CD4-positive, alpha-beta T cell treated with Interleukin-15 for 4 hours (primary cell): ENCODE data around the gene PGLYRP2.

Source experiments
- DNase-seq: peaks from one replicate; pipeline ENCODE4 v3.0.0-alpha.2; 2020; ENCODE audit warnings: low spot score

PGLYRP2 gene

DNA sequence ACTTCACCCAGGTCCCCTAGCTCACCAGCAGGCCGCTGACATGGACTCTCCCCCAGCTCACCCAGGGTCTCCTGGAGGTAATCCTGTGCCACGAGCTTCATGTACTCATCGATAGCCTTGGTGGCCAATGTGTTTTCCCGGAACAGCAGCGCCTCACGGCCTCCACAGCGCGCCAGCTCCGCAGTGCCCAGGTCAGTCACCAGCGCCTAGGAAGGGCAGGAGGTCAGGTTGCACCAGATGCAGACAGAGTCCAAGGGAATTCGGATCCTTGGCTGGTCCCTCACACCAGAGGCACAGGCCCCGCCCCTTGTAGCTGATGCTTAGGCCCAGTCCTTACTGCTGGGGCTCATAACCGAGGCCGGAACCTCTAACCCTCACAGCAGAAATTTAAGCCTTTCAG is 22.9 kb downstream of the PGLYRP2 start:
- no peak for DNase-seq

DNA sequence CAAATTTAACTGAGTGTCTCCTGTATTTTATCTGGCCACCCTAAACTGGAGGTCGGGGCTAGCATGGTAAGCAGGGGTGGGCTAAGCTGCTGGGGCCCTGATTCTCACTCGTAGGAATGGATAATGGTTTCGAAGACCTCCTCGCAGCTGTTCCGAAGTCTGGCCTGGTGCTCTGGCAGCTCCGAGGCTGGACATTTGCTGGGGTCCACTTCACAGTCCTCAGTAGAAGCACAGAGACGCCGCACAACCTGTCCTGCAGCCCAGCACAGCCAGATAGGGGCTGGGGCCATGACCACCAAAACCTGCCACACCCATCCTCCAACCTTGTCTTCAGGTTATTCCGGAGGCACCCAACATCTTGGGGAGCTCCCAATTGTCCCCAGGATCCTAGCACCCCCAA is 23.3 kb downstream of the PGLYRP2 start:
- DNase-seq: no peak

DNA sequence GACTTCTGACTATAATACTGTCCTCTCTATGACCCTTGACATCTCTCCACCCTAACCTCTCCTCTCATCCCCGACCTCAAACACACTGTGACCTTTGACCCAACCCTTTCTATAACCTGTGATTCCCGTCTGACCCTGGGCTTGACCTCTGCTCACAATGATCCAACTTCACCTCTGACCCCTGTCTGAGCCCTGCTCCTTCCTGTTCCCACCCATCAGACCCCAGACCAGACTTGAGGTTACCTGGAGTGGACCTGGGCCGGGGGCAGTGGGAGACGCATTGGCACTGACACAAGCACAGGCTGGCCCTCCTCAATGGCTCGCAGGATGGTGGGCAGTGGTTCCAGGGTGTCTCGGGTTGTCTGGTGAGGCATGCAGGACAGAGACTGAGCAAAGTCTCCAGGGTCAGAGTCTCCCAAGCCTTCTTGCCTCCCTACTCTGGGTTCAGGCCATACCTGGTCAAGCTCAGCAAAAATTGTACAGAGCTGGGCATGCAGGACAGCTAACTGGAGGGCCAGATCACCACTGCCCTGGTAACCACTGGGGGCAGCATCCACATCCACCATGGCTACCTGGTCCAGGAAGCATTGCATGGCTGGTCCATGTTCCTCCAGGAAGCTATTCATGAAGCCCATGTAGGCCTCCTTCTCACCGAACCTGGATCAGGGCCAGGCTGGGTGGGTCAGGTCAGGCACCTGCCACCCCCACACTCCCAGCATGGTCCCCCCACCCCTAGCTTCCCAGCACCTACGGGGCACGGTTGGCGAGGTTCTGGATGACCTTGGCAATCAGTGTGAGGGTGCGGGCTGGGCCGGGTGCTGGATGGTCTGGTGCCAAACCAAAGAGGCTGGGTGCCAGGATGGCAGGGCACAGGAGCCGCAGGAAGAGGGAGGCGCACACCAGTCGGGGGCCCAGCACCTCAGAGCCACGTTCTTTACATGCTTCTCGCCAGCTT is 25.1 kb downstream of the PGLYRP2 start:
- DNase-seq: no peak

DNA sequence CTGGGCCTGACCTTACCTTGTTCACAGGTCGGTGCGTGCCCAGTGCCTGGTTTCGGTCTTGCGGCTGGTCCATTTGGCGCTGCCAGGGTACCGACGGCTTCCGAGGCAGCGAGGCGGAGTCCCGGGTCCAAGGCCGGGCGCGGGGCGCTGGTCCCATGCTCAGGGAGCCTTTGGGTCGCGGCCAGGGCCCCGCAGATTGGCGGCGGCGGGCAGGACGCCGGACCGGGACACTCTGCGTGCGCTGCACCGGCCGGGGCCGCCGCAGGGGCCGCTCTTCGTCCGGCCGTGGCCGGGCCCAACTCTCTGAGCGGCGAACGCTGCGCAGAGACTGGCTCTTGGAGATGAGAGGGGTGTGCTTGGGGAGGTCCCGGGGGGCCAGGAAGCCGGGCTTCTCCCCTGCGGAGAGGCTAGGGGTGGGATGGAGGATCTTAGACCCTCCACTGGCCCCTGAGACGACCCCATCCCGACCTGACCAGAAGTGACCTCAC is 26.2 kb downstream of the PGLYRP2 start:
- DNase-seq: no peak

DNA sequence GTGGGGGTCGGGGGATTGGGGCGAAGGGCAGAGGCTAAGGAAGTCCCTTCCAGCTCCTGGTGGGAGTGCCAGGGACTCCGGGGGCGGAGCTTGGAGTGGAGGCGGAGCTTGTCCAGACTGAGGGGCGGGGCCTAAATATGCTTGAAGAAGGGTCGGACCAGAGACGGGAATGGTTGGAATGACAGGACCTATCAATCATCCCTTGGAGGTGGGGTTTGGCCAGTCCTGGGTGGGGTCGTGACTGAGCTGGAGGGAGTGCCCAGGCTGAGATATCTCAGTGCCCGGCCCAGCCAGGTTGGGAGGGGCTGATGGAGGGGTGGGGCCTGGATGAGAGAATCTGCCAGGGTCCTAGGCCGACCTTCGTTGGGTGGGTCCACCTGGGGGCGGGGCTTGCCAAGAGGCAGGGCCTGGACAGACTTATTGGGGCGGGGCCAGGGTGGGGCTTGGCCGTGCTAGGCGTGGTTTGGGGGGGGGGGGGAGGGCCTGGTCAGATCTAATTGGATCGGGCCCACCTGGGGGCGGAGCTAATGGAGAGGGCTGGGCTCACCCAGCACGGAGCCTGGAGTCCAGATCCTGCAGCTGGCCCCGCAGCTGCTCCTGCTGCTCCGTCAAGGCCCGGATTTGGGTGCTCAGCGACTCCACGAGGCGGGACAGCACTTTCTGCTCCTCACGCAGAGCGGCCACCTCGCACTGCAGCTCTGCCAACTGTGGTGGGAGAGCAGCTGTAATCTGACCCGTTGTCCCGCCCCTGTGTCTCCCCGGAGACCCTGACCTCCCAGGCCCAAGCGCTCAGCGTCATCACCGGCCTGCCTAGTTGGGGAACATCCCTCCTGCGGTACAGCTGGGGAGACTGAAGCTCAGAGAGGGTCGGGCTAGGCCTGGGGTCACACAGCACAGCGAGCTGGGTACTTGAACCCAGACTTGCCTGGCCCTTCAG is 26.9 kb downstream of the PGLYRP2 start:
- no peak for DNase-seq

DNA sequence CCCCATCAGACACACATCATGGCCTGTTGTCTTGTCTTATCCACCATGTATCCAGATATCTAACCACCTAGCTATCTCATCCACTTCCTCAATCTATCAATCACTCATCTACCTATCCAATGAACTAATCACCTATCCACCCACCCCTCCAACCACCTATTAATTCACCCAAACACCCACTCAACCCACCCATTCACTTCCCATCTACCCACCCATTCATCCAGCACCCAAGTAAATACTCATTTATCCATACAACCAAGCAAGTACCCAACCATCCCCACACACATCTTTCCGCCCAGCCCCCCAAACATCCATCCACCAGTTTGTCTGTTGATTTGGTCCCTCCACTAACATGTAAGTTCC is 28.8 kb downstream of the PGLYRP2 start:
- DNase-seq: no peak

DNA sequence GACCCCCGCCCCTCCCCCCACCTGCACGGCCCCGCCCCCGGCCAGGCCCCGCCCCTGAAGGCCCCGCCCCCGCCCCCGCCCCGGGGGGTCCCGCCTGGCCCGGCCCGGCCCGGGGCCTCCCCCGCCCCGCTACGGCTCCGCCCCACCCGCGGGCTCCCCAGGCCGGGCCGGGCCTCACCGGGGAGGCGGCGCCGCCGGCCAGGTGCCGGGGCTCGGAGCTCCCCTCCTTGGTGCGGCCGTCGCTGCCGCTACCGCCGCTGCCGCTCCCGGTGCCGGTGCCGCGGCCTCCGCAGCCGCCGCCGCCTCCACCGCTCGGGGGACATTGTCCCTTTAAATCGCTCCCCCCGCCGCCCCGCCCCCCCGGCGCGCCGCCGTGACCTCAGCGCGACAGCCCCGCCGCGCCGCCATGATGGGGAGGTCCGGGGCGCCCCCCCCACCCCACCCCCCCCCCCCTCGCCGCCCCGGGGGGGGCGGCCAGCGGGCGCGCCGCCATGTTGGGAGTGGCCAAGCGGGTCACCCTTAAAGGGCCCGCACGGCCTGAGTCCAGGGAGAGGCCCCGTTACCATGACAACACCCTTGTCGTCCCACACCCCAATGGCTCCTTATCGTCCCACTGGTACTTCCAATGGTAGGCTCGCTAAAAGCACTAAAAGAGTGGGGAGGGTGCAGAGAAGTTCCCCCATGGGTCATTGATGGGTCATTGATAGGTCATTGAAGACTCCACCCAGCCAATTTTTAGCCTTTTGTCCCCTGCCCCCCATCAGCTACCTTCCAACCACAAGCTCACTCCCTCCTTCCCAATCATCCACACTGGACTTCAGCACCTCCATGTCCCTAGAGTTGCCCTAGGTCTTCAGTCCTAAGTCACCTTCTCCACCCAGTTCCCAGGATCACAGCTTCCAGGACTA is 29.4 kb downstream of the PGLYRP2 start, which contains the start of gene WIZ:
Gene WIZ (minus strand): TSS at position 337 of the 908 bp plus-strand sequence. CDS start 1,649 bp downstream, outside the sequence.
- DNase-seq: peak; percentile 82

DNA sequence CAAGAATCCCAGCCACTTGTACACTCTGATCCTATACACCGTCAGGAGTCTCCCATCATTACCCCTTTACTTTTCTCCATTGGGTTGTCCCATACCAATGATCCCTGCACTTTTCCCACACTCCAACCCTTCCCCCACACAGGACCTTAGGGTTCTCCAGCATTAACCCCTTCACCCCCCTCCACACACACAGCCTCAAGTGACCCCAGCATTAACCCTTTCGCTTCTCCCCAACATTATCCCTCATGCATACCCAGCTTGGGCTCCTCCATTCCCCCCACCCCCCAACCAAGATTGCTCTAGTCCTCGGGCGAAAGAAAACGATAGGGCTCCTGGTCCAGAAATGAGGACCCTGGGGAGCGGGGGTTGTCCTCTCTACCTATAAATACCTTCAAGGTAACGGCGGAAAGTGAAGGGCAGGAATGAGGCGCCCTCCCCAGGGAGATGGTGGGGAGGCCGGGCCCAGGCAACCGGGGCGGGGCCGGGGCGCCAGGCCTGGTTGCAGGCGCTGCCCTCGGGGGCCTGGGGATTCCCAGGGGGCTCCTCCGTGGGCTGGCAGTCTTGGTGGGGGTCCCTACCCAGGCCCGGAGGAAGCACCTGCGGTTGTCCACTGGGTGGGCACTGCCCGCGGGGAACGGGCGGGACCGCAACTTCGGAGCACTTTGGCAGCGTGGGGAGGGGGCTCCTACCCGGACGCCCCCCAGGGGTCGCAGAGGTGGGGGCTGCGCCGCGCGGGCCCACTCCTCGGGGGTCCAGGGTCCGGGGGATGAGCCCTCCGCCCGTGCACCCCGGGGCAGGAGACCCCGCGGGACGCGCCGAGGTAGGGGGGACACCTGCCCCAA is 30.3 kb downstream of the PGLYRP2 start:
- no peak for DNase-seq

DNA sequence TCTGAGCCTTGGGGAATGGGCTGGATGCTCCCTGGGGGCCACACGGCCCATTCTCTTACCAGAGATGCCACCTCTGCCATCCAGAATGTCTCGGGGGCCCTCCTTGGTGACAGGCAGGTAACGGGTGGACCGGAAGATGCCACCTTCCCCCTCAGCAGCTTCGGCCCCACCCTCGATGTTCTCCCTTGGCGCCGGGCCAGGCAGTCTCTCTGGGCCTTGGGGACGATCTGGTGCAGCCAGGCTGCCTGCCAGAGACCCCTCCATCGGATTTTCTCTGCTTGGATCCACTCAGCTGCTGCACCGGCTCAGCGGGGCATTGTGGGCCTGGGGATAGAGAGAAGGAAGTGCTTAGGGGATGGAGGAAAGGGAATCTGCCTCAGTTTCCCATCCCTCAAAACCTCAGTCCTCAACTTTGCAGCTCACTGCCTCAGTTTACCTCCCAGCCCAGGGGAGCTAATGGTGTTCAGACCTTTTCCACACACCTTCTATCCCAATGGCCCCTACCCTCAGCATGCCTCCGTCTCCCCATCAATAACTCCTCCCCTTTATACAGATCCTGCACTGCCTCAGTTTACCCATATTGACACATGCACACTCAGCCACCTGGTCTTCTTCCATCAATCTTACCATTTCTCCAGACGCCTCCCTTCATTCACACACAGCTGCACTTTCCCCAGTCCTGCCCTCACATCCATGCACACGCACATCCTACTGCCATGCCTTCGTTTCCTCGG is 31.1 kb downstream of the PGLYRP2 start:
- no peak for DNase-seq

DNA sequence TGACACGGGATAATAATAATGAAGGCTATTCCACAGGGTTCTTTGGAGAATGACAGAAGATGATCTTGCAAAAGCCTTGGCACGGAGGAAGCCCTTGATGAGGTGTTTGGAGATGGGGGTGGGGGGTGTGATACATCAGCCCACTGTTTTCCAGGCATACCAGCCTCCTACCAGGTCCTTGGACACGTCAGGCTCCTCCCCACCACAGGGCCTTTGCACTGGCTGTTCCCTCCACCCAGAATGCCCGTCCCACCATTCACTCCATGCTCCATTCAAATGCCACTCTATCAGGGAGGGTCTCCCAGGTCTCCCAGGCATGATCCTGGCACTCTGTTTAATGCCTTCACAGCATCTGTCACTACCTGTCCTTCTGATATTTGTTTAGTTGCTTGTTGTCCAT is 32.2 kb downstream of the PGLYRP2 start:
- DNase-seq: no peak

DNA sequence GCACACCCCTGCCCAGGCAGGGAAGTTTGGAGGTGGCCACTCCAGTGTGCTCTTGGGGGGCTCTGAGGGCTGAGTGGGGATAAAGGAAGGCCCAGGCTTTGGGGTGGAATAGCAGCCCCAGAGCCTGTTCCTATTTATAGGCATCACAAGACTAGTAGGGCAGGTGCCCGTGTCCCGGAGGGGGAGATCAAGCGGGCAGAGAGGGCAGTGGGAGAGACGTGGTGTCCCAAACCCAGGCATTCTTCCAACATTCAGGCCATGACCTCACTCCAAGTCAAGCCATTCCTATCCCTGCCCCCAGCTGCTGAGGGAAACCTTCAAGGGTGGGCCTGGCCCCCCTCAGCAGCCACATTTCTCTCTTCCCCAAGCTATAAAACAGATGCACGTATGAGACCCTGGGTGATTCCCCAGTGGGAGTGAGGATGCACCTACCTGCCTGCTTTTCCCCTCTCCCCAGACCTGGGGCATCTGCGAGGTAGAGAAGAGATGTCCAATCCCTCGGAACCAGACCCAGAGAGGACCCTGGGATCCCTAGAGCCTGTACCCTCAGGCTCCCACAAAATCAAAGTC is 33.4 kb downstream of the PGLYRP2 start:
- no peak for DNase-seq

DNA sequence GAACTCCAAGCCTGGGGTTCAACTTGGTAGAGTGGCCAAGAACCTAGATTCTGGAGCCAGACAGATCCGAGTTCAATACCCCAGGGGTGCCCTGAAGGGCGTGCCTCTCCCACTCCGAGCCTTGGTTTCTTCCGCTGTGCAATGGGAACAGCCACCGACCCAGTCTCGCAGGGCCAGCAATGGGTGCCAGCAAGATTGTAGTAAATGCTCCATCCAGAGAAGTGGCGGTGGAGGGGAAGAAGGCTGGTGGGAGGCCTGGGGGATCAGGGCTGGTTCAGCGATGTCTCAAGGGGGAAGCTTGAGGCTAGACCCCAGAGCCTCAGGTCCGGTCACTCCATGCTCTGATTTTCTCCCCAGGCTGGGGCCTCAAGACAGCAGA is 34.1 kb downstream of the PGLYRP2 start:
- no peak for DNase-seq

DNA sequence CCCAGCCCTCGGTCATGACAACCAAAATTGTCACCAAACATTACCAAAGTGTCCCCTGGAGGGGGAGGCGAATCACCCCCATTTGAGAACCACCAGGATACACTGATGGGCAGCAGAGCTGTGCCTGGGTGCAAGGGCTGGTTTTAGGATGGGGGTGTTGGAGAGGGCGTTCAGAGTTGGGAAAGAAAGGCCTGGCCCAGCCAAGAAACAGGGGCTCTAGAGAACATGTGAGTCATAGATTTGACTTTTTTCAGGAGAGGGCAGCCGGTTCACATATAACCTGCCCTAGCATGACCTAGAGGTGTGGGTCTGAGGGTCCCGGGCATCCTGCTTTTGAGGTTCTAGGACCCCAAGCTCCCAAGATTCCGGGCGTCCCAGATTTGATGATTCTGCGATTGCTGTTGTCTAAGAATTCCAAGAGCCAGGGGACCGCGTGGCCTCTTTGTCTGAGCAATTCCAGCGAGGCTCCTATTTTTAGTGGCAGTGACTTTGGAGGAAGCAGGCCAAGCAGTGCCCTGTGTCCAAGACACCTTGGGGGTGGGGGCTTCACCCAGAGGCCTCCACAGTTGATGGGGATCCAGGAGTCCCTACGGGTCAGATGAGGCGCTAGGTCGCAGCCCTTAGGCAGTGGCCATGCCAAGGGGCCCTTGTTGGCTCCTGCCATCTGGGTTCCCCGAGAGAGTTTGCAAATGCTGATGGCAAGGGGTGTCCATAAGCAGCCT is 34.6 kb downstream of the PGLYRP2 start:
- DNase-seq: no peak

DNA sequence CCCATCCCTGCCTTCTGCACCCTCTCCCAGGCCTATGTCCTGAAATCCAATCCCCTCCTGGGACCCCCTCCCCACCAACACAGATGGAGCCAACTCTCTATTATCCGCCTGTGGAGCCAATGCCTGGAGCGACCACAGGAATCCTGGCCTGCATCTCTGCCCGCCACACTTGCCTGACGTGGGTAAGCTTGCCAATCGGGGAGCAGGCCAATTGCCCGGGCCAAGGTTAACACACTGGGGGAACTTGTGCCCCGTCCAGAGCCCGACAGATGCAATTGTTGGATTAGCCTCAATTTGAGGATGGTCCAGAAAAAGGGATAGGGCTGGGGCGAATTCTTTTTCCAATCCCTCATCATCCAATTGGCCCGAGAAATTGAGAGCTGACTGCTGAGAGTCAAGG is 35.5 kb downstream of the PGLYRP2 start:
- no peak for DNase-seq

DNA sequence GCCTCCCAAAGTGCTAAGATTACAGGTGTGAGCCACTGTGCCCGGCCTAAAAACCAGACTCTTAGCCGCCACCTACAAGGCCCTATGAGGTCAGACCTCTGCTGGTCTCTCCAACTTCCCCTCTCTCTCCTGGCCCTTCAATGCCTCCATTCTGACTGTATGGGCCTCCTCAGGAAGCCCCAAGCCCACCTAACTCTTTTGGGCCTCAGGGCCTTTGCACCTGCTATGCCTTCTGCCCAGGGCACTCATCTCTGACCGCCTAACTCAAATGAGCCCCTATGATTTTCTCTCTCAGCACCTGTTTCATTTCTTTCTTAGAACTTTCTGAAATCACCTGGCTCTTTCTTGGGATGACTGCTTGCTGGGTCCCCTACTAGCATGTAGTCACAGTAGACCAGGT is 36.0 kb downstream of the PGLYRP2 start:
- DNase-seq: no peak

DNA sequence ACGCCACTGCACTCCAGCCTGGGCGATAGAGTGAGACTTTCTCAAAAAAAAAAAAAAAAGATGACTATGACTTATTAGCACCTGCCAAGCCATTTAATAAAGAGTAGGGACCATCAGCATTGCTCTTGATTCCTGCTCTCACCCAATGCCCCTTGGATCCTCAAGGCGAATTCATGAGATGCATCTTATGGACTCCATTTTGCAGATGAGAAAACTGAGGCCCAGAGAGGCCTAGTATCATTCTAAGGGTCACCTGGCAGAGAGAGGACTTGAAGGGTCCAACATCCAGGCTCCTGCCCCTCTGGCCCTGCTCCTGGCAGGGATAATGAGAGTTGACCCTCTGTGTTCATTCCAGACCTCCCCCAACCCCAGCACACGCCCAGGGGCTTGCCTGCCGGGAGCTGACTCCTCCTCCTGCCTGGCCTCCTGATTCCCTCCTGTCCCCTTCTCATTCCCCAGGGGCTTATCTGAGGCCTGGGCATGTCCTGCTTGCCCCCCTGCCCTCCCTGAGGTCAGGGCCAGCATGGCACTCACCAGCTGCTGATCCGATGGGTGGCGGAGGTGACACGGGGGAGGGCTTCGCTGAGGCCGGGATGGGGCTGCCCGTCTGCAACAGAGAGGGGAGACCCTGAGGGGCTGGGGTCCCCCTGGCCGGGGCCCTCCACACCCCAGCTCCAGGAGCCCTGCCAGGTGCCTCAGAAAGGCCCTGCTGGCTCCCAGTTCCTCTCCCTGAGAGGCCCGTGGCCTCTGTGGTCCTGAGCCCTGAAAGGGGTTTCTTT is 37.0 kb downstream of the PGLYRP2 start:
- no peak for DNase-seq

DNA sequence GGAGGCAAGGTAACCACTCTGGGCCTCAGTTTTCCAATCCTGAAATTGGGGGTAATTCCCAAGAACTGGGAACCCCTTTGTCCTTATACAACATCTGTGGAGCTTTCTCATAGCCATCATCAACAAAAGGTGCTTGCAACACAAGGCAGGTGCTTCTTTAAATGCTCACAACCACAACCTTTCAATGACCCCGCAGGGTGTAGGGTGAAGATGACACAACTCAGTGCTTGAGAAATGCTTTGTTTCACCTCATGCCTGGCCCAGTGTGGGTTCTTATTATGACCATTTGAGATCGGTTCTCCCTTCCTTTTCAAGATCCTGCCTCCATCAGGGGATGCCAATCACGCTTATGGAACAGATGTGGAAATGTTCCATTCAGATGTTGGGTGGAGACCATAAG is 38.0 kb downstream of the PGLYRP2 start:
- DNase-seq: no peak
